Thyroid gland (tissue), 4 donors: ENCODE data around the gene KRTAP1-3.

Source experiments
- CTCF ChIP-seq, 6 experiments: fragments of 200-600 bp in 3 of 6; fragments of 450-650 bp in 3 of 6; sonication (generic) in 3 of 6; IDR thresholded peaks; one replicate each; pipeline ENCODE4 v1.5.1; 2016 to 2019; ENCODE audit warnings: antibody characterized with exemption in 6 of 6, mild to moderate bottlenecking in 2 of 6, inconsistent platforms in 1 of 6, moderate library complexity in 1 of 6
- POLR2A ChIP-seq, 2 donors: fragments of 450-650 bp; IDR thresholded peaks; one replicate each; pipeline ENCODE4 v1.6.1; 2017; ENCODE audit warnings: antibody characterized with exemption in 2 of 2, mild to moderate bottlenecking in 2 of 2, moderate library complexity in 1 of 2

DNA sequence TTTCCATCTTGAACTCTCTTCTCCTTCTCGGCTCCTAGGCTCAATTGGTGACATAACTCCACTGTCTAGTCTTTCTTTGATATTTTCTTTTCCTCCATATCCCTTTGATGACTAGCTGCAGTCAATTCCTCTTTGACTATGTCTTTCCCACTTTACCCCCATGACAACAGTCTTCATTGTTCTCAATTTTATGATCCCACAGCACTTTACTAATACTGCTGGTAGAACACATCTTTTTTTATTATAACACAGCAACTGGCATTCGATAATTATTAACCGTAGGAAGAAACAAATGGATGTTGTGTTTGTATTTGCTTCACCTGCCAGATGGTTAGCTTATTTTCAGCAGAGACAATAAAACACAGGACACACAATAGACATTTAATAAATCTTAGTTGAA is 42.0 kb downstream of the KRTAP1-3 start:
- TF ChIP-seq POLR2A (IDR thresholded peaks at IDR 0.05) (no peak), CTCF (IDR thresholded peaks at IDR 0.05) (no peak)
